Measurements from ENCODE around the gene TOX2.

The TOX2 gene

GRCh38 chr20:44008806-44009678 lies 94.4 kb downstream of the TOX2 start:
- TF ChIP-seq CTCF (IDR thresholded peaks at IDR 0.05; ENCODE audit: low read depth, low read length, missing control alignments): no peak
- in situ Hi-C loops (cut with HindIII; ENCODE audit: low sequenced_read_pairs): no loop called here
- no peak for DNase-seq (ENCODE audit: low read depth)
- no peak overlapping the region for H3K4me3 ChIP-seq (ENCODE audit: low read depth, low read length)

GRCh38 chr20:44009679-44009992 lies 95.0 kb downstream of the TOX2 start:
- in situ Hi-C loops (cut with HindIII; ENCODE audit: low sequenced_read_pairs): no loop called here
- no peak for TF ChIP-seq CTCF (IDR thresholded peaks at IDR 0.05; ENCODE audit: low read depth, low read length, missing control alignments)
- no peak for DNase-seq (ENCODE audit: low read depth)
- H3K4me3 ChIP-seq (ENCODE audit: low read depth, low read length): no peak overlapping the region

GRCh38 chr20:44010162-44010704 lies 95.6 kb downstream of the TOX2 start:
- no peak for TF ChIP-seq CTCF (IDR thresholded peaks at IDR 0.05; ENCODE audit: low read depth, low read length, missing control alignments)
- in situ Hi-C loops (cut with HindIII; ENCODE audit: low sequenced_read_pairs): no loop called here
- H3K4me3 ChIP-seq (ENCODE audit: low read depth, low read length): no peak overlapping the region
- DNase-seq (ENCODE audit: low read depth): no peak

GRCh38 chr20:44011251-44011940 lies 96.7 kb downstream of the TOX2 start:
- H3K4me3 ChIP-seq (ENCODE audit: low read depth, low read length): no peak overlapping the region
- no peak for TF ChIP-seq CTCF (IDR thresholded peaks at IDR 0.05; ENCODE audit: low read depth, low read length, missing control alignments)
- in situ Hi-C loops (cut with HindIII; ENCODE audit: low sequenced_read_pairs): no loop called here
- DNase-seq (ENCODE audit: low read depth): no peak

GRCh38 chr20:44012466-44013226 lies 98.0 kb downstream of the TOX2 start:
- no peak for TF ChIP-seq CTCF (IDR thresholded peaks at IDR 0.05; ENCODE audit: low read depth, low read length, missing control alignments)
- H3K4me3 ChIP-seq (ENCODE audit: low read depth, low read length): no peak overlapping the region
- DNase-seq (ENCODE audit: low read depth): no peak
- in situ Hi-C loops (cut with HindIII; ENCODE audit: low sequenced_read_pairs): no loop called here

Data from astrocyte of the cerebellum (primary cell).